ENCODE results near the gene GPR132. TPM values are rescaled to one million over a fixed set of nuclear protein-coding genes. Genes with fewer than 3 reads are reported as not detected.

GPR132 gene
- total and polyA plus RNA-seq, 2 of the 13 experiments (the other 11 are each of a cell fraction or from before 2014, with no cell fraction given): not detected

DNA sequence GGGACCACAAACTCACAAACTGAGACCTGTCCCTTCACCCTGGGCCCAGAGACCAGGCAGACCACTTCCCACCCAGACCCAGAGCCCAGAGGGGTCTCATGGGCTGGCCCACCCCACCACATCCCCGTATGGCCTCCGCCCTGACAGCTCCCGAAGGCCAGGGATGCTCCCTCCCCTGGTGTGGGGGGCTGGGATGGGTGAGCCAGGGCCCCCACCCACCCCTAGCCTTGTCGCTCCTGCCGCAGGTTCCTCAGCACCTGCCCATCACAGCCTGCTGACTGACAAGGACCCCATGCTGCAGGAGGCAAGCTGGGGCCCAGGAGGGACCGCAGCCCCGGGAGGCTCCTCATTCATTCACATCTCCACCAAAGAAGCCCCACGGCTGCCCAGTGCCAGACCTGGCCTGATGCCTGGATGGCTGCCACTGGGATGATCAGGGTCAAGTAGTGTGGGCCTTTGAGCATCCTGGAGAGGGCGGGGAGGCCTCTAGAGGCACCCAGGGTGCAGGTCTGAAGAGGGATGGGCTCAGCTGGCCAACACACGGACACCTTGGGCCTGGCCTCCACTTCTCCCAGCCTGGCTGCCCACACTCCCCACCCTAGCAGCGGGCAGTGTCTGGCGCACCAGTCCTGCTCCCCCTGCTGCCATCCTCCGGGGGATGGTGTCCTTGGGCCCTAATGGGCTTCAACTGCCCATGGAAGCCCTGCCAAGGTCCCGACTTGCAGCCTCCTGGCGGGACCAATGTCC, 24.7 kb upstream of the GPR132 start:
- peaks cover 5% of the 10 kb centered on the region; the same call in 1 of the 2 replicates for H4K20me1 ChIP-seq (ENCODE audit: insufficient read depth, low read length)
- H3K4me1 ChIP-seq (ENCODE audit: insufficient read depth, low read length): peaks cover 57% of the 10 kb centered on the region
- in situ Hi-C loops (cut with HindIII; ENCODE audit: extremely low pct_ligation_motif_present, low pct_unique_long_range_greater_than_20kb) (loop anchor here (10.0 kb wide), 1 partner anchor 55 kb away; no protein-coding TSS in a partner anchor), intact Hi-C loops (cut with micrococcal nuclease; ENCODE audit: unreplicated experiment) (loop anchor here (5.0 kb wide), 1 partner anchor 97 kb away; no protein-coding TSS in a partner anchor)
- H3K79me2 ChIP-seq (ENCODE audit: insufficient read depth, low read length): no peaks in the 10 kb centered on the region
- POLR2A ChIA-PET: no interaction called here
- BruUV-seq (replicated peaks): no TSS peak
- no peak overlapping the region for H3K9ac ChIP-seq (ENCODE audit: insufficient read depth, low read depth, low read length)
- H3K36me3 ChIP-seq (replicated peaks in 1 of 2; ENCODE audit: control insufficient read depth in 1 of 2, insufficient read depth in 2 of 2, low read length in 2 of 2): no peaks in the 10 kb centered on the region
- WGBS (ENCODE audit: low lambda C conversion rate): no CpG with 5 or more reads among the region's 15 CpGs
- peaks cover 13 to 44% of the 10 kb centered on the region in 2 experiments; a peak in 4 of 5 replicates for H3K27me3 ChIP-seq (ENCODE audit: control insufficient read depth in 1 of 2, insufficient read depth in 2 of 2, low read length in 2 of 2)
- no peak overlapping the region for H3K4me2 ChIP-seq (ENCODE audit: low read depth, low read length)
- no peak overlapping the region for H3K4me3 ChIP-seq (replicated peaks in 1 of 3; ENCODE audit: insufficient read depth in 1 of 3, low read depth in 2 of 3, low read length in 3 of 3)
- ATAC-seq: peak; percentile 3
- no peak overlapping the region for H2AFZ ChIP-seq (ENCODE audit: low read length)
- FAIRE-seq: no peak
- no peak for TF ChIP-seq ZNF24 (IDR thresholded peaks at IDR 0.05)
- no peak for TF ChIP-seq JUNB (CRISPR knock-in tag; IDR thresholded peaks at IDR 0.05; ENCODE audit: borderline replicate concordance)
- no peak for TF ChIP-seq ZNF772 (CRISPR knock-in tag; IDR thresholded peaks at IDR 0.05)
- TF ChIP-seq ZNF556 (CRISPR knock-in tag; IDR thresholded peaks at IDR 0.05; ENCODE audit: borderline replicate concordance): no peak
- no peak for TF ChIP-seq ESRRA (CRISPR knock-in tag; IDR thresholded peaks at IDR 0.05; ENCODE audit: low read depth)
- TF ChIP-seq HES4 (CRISPR knock-in tag; IDR thresholded peaks at IDR 0.05; ENCODE audit: borderline replicate concordance): no peak
- no peak for TF ChIP-seq RBFOX2 (IDR thresholded peaks at IDR 0.05; ENCODE audit: low read depth, low read length)
- TF ChIP-seq MZF1 (CRISPR knock-in tag; IDR thresholded peaks at IDR 0.05; ENCODE audit: borderline replicate concordance): no peak
- no peak for DNase-seq (ENCODE audit: low spot score)
- CTCF ChIA-PET (ENCODE audit: low intra/inter-chr PET ratio, low total read pairs): no interaction called here
- H3K9me3 ChIP-seq (ENCODE audit: low read length): no peaks in the 10 kb centered on the region
- no peak overlapping the region for H3K27ac ChIP-seq (ENCODE audit: extremely low read length, insufficient read depth, low read length)

All from HepG2 (cell line).